Naive thymus-derived CD4-positive, alpha-beta T cell (primary cell): ENCODE data around the gene SGK2. TPM values are rescaled to one million over a fixed set of nuclear protein-coding genes. Genes with fewer than 3 reads are reported as not detected.

Experiments used
- ATAC-seq: fragments of 150-1000 bp; cut with Tn5 transposase; 2 replicates; pipeline ENCODE4 v1.10.0; 2021; ENCODE audit warnings: mild to moderate bottlenecking, moderate library complexity
- CTCF ChIA-PET: fragments of 350-600 bp; sonication (Branson Sonifier 250); formaldehyde crosslinking; loops from one replicate; lab custom pipeline; 2021; ENCODE audit warnings: antibody characterized with exemption; lab: Charles Lee
- POLR2A ChIA-PET: fragments of 350-600 bp; sonication (Branson Sonifier 250); formaldehyde crosslinking; loops from one replicate; lab custom pipeline; 2021; ENCODE audit warnings: antibody characterized with exemption, inconsistent platforms; lab: Charles Lee
- DNase-seq, 9 donors: peaks; one replicate each; pipeline versions ENCODE4 v3.0.0 to v3.0.0-alpha.2; 2020 to 2022; ENCODE audit warnings: mixed read lengths in 1 of 9
- H3K27ac ChIP-seq: one replicate; pipeline ENCODE4 v1.7.0; 2013; ENCODE audit warnings: mild to moderate bottlenecking, low read depth, low read length, moderate library complexity
- H3K27me3 ChIP-seq, 2 donors: one replicate each; pipeline ENCODE4 v1.7.0; 2013; ENCODE audit warnings: low read length in 2 of 2, mild to moderate bottlenecking in 2 of 2, moderate library complexity in 2 of 2; ENCODE audit not compliant: control insufficient read depth in 2 of 2, insufficient read depth in 2 of 2
- H3K36me3 ChIP-seq, 3 experiments: 1 replicate in 2 of 3; 2 replicates in 1 of 3; pipeline ENCODE4 v1.7.0; 2013; ENCODE audit warnings: low read length in 3 of 3, mild to moderate bottlenecking in 3 of 3, moderate library complexity in 1 of 3; ENCODE audit not compliant: insufficient read depth in 3 of 3, control insufficient read depth in 2 of 3
- H3K4me1 ChIP-seq, 2 donors: one replicate each; pipeline ENCODE4 v1.7.0; 2013; ENCODE audit warnings: low read length in 2 of 2, mild to moderate bottlenecking in 2 of 2, moderate library complexity in 1 of 2; ENCODE audit not compliant: control insufficient read depth in 2 of 2, insufficient read depth in 2 of 2
- H3K4me3 ChIP-seq: 2 replicates; pipeline ENCODE4 v1.7.0; 2013; ENCODE audit warnings: mild to moderate bottlenecking, low read length
- H3K9me3 ChIP-seq, 3 experiments: 1 replicate in 2 of 3; 2 replicates in 1 of 3; pipeline ENCODE4 v1.7.0; 2013; ENCODE audit warnings: low read length in 3 of 3; ENCODE audit not compliant: control insufficient read depth in 2 of 3
- H3K27ac Mint-ChIP-seq, 9 donors: one replicate each; pipeline ENCODE4 v1.8.0; 2020 to 2022; ENCODE audit warnings: mixed read lengths in 9 of 9, mild to moderate bottlenecking in 8 of 9, moderate library complexity in 5 of 9, inconsistent platforms in 2 of 9
- H3K27me3 Mint-ChIP-seq, 5 donors: one replicate each; pipeline ENCODE4 v1.8.0; 2021 to 2022; ENCODE audit warnings: mixed read lengths in 5 of 5, mild to moderate bottlenecking in 1 of 5
- H3K36me3 Mint-ChIP-seq, 5 donors: one replicate each; pipeline ENCODE4 v1.8.0; 2020 to 2022; ENCODE audit warnings: mixed read lengths in 5 of 5, mild to moderate bottlenecking in 3 of 5, inconsistent platforms in 1 of 5
- H3K4me1 Mint-ChIP-seq, 7 donors: one replicate each; pipeline ENCODE4 v1.8.0; 2020 to 2022; ENCODE audit warnings: mixed read lengths in 7 of 7, mild to moderate bottlenecking in 3 of 7, inconsistent platforms in 1 of 7
- H3K4me3 Mint-ChIP-seq, 10 donors: one replicate each; pipeline ENCODE4 v1.8.0; 2020 to 2022; ENCODE audit warnings: mild to moderate bottlenecking in 10 of 10, mixed read lengths in 10 of 10, moderate library complexity in 6 of 10, inconsistent platforms in 2 of 10
- H3K9me3 Mint-ChIP-seq, 11 donors: one replicate each; pipeline ENCODE4 v1.8.0; 2020 to 2022; ENCODE audit warnings: mixed read lengths in 11 of 11, mild to moderate bottlenecking in 4 of 11, inconsistent platforms in 1 of 11, moderate library complexity in 1 of 11
- intact Hi-C, 2 donors: fragments of 100-400 bp; cut with micrococcal nuclease; formaldehyde crosslinking; loops; one replicate each; pipeline ENCODE4 v1.15.1; 2023
- polyA plus RNA-seq, 2 donors: library from polyadenylated mRNA; unstranded; fragments of 300-500 nt; fragmentation: Illumina TruSeq; gene quantifications; one replicate each; pipeline ENCODE4 v1.2.3, GENCODE V29; 2021
- total RNA-seq, 6 experiments: library from RNA in 5 of 6; stranded (reverse) in 5 of 6; gene quantifications; 1 replicate in 5 of 6; 2 replicates in 1 of 6; pipeline ENCODE4 v1.2.3 and lab custom pipeline; 2021 to 2026

Gene SGK2
- total and polyA plus RNA-seq, 7 experiments from 2014 or later, result 0.48 to 2.6 (median 1.9) TPM; not detected in 2

DNA sequence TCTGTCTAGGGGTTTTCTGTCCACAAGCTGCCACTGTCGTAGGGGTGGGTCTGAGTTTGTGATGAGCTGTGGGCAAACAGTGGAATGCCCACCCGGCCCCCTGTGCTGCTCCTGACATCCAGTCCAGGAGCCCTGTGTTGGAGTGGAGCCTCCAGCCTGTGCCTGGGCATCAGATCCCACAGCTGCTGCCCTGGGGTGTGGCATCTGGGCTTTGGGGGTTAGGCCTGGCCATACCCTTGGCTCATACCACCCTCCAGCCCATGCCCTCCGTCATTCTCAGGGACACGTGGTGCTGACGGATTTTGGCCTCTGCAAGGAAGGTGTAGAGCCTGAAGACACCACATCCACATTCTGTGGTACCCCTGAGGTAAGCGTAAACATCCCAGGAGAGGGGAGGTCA lies 12.9 kb downstream of the SGK2 start:
- Histone ChIP-seq H3K36me3 (no peaks in the 10 kb centered on the region), H3K4me1 (no peaks in the 10 kb centered on the region), H3K4me3 (no peak overlapping the region), H3K27me3 (no peaks in the 10 kb centered on the region), H3K9me3 (no peaks in the 10 kb centered on the region), H3K27ac (no peak overlapping the region)
- DNase-seq (no peak), ATAC-seq (no peak)
- POLR2A ChIA-PET, result no interaction called here
- H3K9me3 Mint-ChIP-seq, result peaks cover 0 to 1% (median 0%) of the 10 kb centered on the region in 11 donors
- no peak overlapping the region for H3K4me3 Mint-ChIP-seq
- CTCF ChIA-PET, result interaction anchor here (0.6 kb wide), 1 partner anchor 645 kb away, joined by 3 read pairs; no protein-coding TSS in a partner anchor
- no peaks in the 10 kb centered on the region for H3K27me3 Mint-ChIP-seq
- no peak overlapping the region for H3K27ac Mint-ChIP-seq
- intact Hi-C loops, result no loop called here
- H3K36me3 Mint-ChIP-seq, result no peaks in the 10 kb centered on the region
- no peaks in the 10 kb centered on the region for H3K4me1 Mint-ChIP-seq

DNA sequence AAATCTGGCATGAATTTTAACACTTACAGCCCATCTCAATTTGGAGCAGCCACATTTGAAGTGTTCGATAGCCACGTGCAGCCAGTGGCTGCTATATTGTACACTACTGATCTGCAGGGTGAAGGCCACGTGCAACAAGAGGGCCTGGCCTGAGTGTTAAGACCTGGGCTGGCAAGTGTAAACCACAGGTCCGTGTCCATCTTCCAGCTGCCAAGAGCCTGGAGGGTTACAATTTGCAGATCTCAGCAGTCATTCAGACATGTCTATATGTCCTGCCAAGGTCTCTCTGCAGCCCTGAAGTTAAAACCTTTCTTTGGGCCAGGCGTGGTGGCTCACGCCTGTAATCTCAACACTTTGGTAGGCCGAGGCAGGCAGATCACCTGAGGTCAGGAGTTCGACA lies 14.1 kb downstream of the SGK2 start:
- H3K9me3 ChIP-seq, result no peaks in the 10 kb centered on the region
- no peak for DNase-seq
- H3K36me3 ChIP-seq, result no peaks in the 10 kb centered on the region
- intact Hi-C loops, result no loop called here
- H3K27me3 Mint-ChIP-seq, result no peaks in the 10 kb centered on the region
- H3K9me3 Mint-ChIP-seq, result peaks cover 0 to 1% (median 0%) of the 10 kb centered on the region in 11 donors
- H3K27ac ChIP-seq, result no peak overlapping the region
- CTCF ChIA-PET, result no interaction called here
- H3K27me3 ChIP-seq, result no peaks in the 10 kb centered on the region
- H3K36me3 Mint-ChIP-seq, result no peaks in the 10 kb centered on the region
- no peaks in the 10 kb centered on the region for H3K4me1 ChIP-seq
- H3K27ac Mint-ChIP-seq, result no peak overlapping the region
- no peak overlapping the region for H3K4me3 ChIP-seq
- no peaks in the 10 kb centered on the region for H3K4me1 Mint-ChIP-seq
- POLR2A ChIA-PET, result no interaction called here
- no peak overlapping the region for H3K4me3 Mint-ChIP-seq
- ATAC-seq, result no peak

DNA sequence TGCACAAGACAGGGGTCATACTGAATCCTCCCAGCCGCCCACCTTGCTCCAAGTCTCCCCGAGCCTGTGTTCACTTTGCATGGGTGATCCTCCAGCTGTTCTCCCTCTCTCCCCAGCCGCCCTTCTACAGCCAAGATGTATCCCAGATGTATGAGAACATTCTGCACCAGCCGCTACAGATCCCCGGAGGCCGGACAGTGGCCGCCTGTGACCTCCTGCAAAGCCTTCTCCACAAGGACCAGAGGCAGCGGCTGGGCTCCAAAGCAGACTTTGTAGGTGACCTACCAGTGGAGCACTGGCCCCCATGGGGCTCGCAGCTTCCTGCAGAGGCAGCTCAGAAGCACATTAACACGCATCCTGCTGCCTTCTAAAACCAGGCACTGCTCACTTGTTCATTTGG lies 17.3 kb downstream of the SGK2 start:
- Histone ChIP-seq H3K4me1 (no peaks in the 10 kb centered on the region), H3K27ac (no peak overlapping the region), H3K9me3 (no peaks in the 10 kb centered on the region), H3K4me3 (no peak overlapping the region), H3K36me3 (no peaks in the 10 kb centered on the region), H3K27me3 (no peaks in the 10 kb centered on the region)
- Mint-ChIP-seq H3K4me3 (no peak overlapping the region), H3K27me3 (peaks cover 0 to 4% (median 0%) of the 10 kb centered on the region in 5 donors), H3K9me3 (no peaks in the 10 kb centered on the region), H3K4me1 (no peaks in the 10 kb centered on the region), H3K36me3 (no peaks in the 10 kb centered on the region), H3K27ac (no peak overlapping the region)
- DNase-seq (no peak), ATAC-seq (no peak)
- intact Hi-C loops, result no loop called here
- POLR2A ChIA-PET, result no interaction called here
- CTCF ChIA-PET, result no interaction called here

DNA sequence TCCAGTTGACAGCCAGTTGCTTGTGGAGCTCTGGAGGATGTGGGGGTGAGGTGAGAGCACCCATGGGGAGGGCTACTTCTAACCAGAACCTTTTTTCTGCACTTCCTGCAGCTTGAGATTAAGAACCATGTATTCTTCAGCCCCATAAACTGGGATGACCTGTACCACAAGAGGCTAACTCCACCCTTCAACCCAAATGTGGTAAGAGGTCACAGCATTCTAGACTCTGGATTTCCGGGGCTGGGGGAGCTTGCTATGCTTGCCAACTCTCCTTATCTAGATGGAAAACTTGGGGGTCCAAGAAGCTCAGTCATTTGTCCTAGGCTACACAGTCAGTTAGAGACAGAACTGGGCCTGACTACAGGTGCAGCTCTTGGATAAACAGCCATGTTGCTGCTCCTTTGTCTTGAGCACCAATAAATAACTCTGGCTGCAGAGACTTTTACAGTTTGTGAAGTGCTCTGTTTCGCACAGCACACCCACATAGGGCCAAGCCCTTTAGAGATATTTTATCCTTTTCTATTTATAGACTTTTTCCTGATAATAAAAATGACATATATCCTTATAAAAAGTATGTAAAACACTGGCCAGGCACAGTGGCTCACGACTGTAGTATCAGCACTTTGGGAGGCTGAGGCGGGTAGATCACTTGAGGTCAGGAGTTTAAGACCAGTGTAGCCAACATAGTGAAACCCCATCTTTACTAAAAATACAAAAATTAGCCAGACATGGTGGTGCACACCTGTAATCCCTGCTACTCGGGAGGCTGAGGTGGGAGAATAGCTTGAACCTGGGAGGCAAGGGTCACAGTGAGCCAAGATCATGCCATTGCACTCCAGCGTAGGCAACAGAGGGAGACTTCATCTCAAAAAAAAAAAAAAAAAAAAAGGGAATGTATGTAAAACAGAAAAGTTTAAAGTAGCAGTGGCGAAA lies 21.3 kb downstream of the SGK2 start:
- ChIA-PET CTCF (no interaction called here), POLR2A (no interaction called here)
- H3K27ac Mint-ChIP-seq, result no peak overlapping the region

DNA sequence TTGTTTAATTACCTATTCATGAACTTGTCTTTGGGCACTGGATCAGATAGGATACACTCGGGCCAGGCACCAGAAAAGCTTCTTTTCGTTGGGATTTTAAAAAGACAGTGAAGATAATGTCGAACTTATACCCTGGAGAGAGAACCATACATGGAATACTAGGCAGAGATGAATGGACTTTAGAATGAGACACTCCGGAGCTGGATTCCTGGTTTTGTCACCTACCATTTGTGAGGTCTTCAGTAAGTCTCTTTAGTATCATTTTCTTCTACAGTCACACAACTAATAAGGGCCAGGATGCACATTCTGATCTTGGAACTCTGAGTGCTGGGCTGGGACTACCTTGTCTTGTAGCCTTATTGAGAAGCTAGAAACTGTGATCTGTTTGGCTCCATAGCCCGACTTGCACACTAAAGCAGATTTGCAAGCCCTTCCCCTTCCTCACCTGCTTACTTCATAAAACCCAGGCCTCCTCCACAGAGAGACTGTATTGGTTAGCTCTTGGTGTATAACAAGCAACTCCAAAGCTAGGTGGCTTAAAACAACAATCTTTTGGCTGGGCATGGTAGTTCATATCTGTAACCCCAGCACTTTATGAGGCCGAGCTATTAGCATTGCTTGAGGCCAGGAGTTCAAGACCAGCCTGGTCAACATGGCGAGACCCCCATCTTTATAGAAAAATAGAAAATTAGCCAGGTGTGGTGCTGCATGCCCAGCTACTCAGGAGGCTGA lies 24.5 kb downstream of the SGK2 start:
- Mint-ChIP-seq H3K9me3 (no peaks in the 10 kb centered on the region), H3K27ac (peak overlapping the region in 1 of 9 donors; percentile 10), H3K4me1 (peaks cover 0 to 1% (median 0%) of the 10 kb centered on the region in 7 donors), H3K27me3 (peaks cover 0 to 12% (median 0%) of the 10 kb centered on the region in 5 donors), H3K4me3 (no peak overlapping the region), H3K36me3 (peaks cover 0 to 4% (median 0%) of the 10 kb centered on the region in 5 donors)
- H3K9me3 ChIP-seq, result no peaks in the 10 kb centered on the region
- CTCF ChIA-PET, result no interaction called here
- no peak overlapping the region for H3K27ac ChIP-seq
- H3K4me1 ChIP-seq, result no peaks in the 10 kb centered on the region
- no peak overlapping the region for H3K4me3 ChIP-seq
- intact Hi-C loops, result no loop called here
- DNase-seq (no peak), ATAC-seq (no peak)
- H3K36me3 ChIP-seq, result no peaks in the 10 kb centered on the region
- POLR2A ChIA-PET, result no interaction called here
- H3K27me3 ChIP-seq, result no peaks in the 10 kb centered on the region

More for the DNA sequence above, 21.3 kb downstream of the SGK2 start:
- Mint-ChIP-seq H3K9me3 (no peaks in the 10 kb centered on the region), H3K27me3 (peaks cover 0 to 12% (median 0%) of the 10 kb centered on the region in 5 donors), H3K4me3 (no peak overlapping the region), H3K4me1 (peaks cover 0 to 1% (median 0%) of the 10 kb centered on the region in 7 donors), H3K36me3 (no peaks in the 10 kb centered on the region)
- Histone ChIP-seq H3K4me1 (no peaks in the 10 kb centered on the region), H3K36me3 (no peaks in the 10 kb centered on the region), H3K9me3 (no peaks in the 10 kb centered on the region), H3K27ac (no peak overlapping the region), H3K4me3 (no peak overlapping the region), H3K27me3 (no peaks in the 10 kb centered on the region)
- no peak for ATAC-seq
- intact Hi-C loops, result no loop called here
- DNase-seq, result no peak

DNA sequence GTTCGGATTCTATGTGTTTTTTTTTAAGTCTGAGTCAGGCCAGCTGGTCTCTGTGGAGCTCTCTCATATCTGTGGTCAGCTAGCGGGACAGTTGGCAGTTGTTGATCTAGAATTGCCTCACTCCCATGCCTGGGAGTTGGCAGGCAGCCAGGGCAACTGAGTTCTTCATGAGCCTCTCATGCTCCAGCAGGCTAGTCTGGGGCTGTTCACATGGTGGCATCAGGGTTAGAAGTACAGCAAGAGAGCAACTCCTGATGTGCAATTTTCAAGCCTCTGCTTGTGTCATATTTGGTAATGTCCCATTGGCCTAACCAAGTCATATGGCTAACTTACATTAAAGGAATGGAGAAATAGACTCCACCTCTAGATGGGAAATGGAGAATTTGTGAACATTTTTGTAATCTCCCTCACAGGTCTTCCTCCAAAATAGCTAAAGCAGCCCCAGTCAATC lies 25.2 kb downstream of the SGK2 start:
- intact Hi-C loops, result no loop called here
- H3K9me3 Mint-ChIP-seq, result no peaks in the 10 kb centered on the region
- peaks cover 0 to 4% (median 0%) of the 10 kb centered on the region in 5 donors for H3K36me3 Mint-ChIP-seq
- ATAC-seq, result peak; percentile 36
- Histone ChIP-seq H3K4me1 (no peaks in the 10 kb centered on the region), H3K4me3 (no peak overlapping the region), H3K9me3 (no peaks in the 10 kb centered on the region), H3K36me3 (no peaks in the 10 kb centered on the region), H3K27me3 (no peaks in the 10 kb centered on the region), H3K27ac (no peak overlapping the region)
- POLR2A ChIA-PET, result interaction anchor here (1.6 kb wide), 1 partner anchor 12 kb away, joined by 3 read pairs; no protein-coding TSS in a partner anchor
- H3K27me3 Mint-ChIP-seq, result peaks cover 0 to 11% (median 0%) of the 10 kb centered on the region in 5 donors
- CTCF ChIA-PET, result no interaction called here
- no peak overlapping the region for H3K4me3 Mint-ChIP-seq
- peaks cover 0 to 1% (median 0%) of the 10 kb centered on the region in 7 donors for H3K4me1 Mint-ChIP-seq
- H3K27ac Mint-ChIP-seq, result no peak overlapping the region
- DNase-seq, result no peak
